ENCODE results near the gene PHAF1.

Gene PHAF1

GRCh38 chr16:67128417-67128816, 18.7 kb downstream of the PHAF1 start:
- TF ChIP-seq CTCF (IDR thresholded peaks at IDR 0.05; ENCODE audit: low read depth, low read length, missing control alignments): no peak
- H3K4me3 ChIP-seq (replicated peaks; ENCODE audit: low read depth, low read length): no peak overlapping the region
- DNase-seq (ENCODE audit: extremely low read depth, low read depth): no peak

GRCh38 chr16:67128887-67129286, 19.1 kb downstream of the PHAF1 start:
- DNase-seq (ENCODE audit: extremely low read depth, low read depth): no peak

GRCh38 chr16:67129422-67129821, 19.7 kb downstream of the PHAF1 start:
- no peak for DNase-seq (ENCODE audit: extremely low read depth, low read depth)
- TF ChIP-seq CTCF (IDR thresholded peaks at IDR 0.05; ENCODE audit: low read depth, low read length, missing control alignments): no peak
- H3K4me3 ChIP-seq (replicated peaks; ENCODE audit: low read depth, low read length): no peak overlapping the region

More at GRCh38 chr16:67128887-67129286, 19.1 kb downstream of the PHAF1 start:
- TF ChIP-seq CTCF (IDR thresholded peaks at IDR 0.05; ENCODE audit: low read depth, low read length, missing control alignments): no peak
- no peak overlapping the region for H3K4me3 ChIP-seq (replicated peaks; ENCODE audit: low read depth, low read length)

GRCh38 chr16:67137605-67138004, 27.9 kb downstream of the PHAF1 start:
- no peak for DNase-seq (ENCODE audit: extremely low read depth, low read depth)
- no peak for TF ChIP-seq CTCF (IDR thresholded peaks at IDR 0.05; ENCODE audit: low read depth, low read length, missing control alignments)
- H3K4me3 ChIP-seq (replicated peaks; ENCODE audit: low read depth, low read length): no peak overlapping the region

- no peak overlapping the region for H3K4me3 ChIP-seq (replicated peaks; ENCODE audit: low read depth, low read length)
- no peak for TF ChIP-seq CTCF (IDR thresholded peaks at IDR 0.05; ENCODE audit: low read depth, low read length, missing control alignments)
- no peak for DNase-seq (ENCODE audit: extremely low read depth, low read depth)
Measured at GRCh38 chr16:67141391-67141790, 31.6 kb downstream of the PHAF1 start.

- DNase-seq (ENCODE audit: extremely low read depth, low read depth): no peak
- TF ChIP-seq CTCF (IDR thresholded peaks at IDR 0.05; ENCODE audit: low read depth, low read length, missing control alignments): no peak
- H3K4me3 ChIP-seq (replicated peaks; ENCODE audit: low read depth, low read length): no peak overlapping the region
Measured at GRCh38 chr16:67142342-67142741, 32.6 kb downstream of the PHAF1 start.

- DNase-seq (ENCODE audit: extremely low read depth, low read depth): no peak
- H3K4me3 ChIP-seq (replicated peaks; ENCODE audit: low read depth, low read length): no peak overlapping the region
- no peak for TF ChIP-seq CTCF (IDR thresholded peaks at IDR 0.05; ENCODE audit: low read depth, low read length, missing control alignments)
Measured at GRCh38 chr16:67144943-67145342, 35.2 kb downstream of the PHAF1 start.

Measured in HFF-Myc (cell line).